Sigmoid colon (tissue), 4 donors: ENCODE measurements around the gene PPM1A.

Experiments used
- POLR2A ChIP-seq, 2 donors: fragments of 450-650 bp; IDR thresholded peaks; one replicate each; pipeline ENCODE4 v1.6.1; 2016; ENCODE audit warnings: antibody characterized with exemption in 2 of 2, mild to moderate bottlenecking in 2 of 2, moderate library complexity in 2 of 2
- POLR2AphosphoS5 ChIP-seq, 4 donors: sonication (generic); formaldehyde crosslinking; IDR thresholded peaks; one replicate each; pipeline ENCODE4 v1.6.1; 2017; ENCODE audit warnings: antibody characterized with exemption in 4 of 4
- TF ChIP-seq, protein P1 (sequence below), 4 experiments: fragments of 450-650 bp in 3 of 4; fragments of 200-600 bp in 1 of 4; IDR thresholded peaks; one replicate each; pipeline ENCODE4 v1.5.1; 2016 to 2019; ENCODE audit warnings: antibody characterized with exemption in 4 of 4, mild to moderate bottlenecking in 3 of 4, moderate library complexity in 2 of 4

DNA sequence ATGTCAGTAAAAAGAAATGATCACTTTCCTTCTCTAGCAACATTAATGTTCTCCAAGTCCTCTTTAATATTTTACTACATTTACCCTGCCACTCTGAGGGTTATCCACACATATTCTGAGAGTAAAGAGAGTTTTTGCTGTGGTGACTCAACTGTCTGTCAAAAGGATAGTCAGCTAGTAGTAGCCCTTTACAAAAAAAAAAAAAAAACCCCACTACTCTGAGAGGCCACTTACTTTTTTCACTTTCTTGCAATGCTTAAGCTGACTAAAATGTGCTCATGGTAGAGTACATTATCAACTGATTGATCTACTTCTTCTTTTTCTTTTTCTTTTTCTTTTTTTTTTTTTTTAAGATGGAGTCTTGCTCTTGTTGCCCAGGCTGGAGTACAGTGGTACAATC is 27.6 kb upstream of the PPM1A start:
- TF ChIP-seq POLR2A (IDR thresholded peaks at IDR 0.05): no peak
- TF ChIP-seq, protein P1, sequence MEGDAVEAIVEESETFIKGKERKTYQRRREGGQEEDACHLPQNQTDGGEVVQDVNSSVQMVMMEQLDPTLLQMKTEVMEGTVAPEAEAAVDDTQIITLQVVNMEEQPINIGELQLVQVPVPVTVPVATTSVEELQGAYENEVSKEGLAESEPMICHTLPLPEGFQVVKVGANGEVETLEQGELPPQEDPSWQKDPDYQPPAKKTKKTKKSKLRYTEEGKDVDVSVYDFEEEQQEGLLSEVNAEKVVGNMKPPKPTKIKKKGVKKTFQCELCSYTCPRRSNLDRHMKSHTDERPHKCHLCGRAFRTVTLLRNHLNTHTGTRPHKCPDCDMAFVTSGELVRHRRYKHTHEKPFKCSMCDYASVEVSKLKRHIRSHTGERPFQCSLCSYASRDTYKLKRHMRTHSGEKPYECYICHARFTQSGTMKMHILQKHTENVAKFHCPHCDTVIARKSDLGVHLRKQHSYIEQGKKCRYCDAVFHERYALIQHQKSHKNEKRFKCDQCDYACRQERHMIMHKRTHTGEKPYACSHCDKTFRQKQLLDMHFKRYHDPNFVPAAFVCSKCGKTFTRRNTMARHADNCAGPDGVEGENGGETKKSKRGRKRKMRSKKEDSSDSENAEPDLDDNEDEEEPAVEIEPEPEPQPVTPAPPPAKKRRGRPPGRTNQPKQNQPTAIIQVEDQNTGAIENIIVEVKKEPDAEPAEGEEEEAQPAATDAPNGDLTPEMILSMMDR (IDR thresholded peaks at IDR 0.05): no peak
- TF ChIP-seq POLR2AphosphoS5 (IDR thresholded peaks at IDR 0.05): no peak
